ENCODE data around the gene HCK. TPM values are rescaled to one million over a fixed set of nuclear protein-coding genes. Genes with fewer than 3 reads are reported as not detected.

The HCK gene
- total RNA-seq, 1 donor from 2014 or later: 99.9 TPM

- no peak for DNase-seq
- no peak for TF ChIP-seq CTCF (IDR thresholded peaks at IDR 0.05)
- Histone ChIP-seq H3K36me3 (peaks cover 8% of the 10 kb centered on the region), H3K27me3 (ENCODE audit: low read depth) (peaks cover 28% of the 10 kb centered on the region), H3K4me1 (peaks cover 13% of the 10 kb centered on the region), H3K4me3 (no peak overlapping the region), H3K27ac (no peak overlapping the region), H3K9me3 (no peaks in the 10 kb centered on the region)
- ATAC-seq: no peak
- intact Hi-C loops (cut with DNase I): no loop called here
Observed at GRCh38 chr20:32021091-32021490, 31.0 kb upstream of the HCK start.

GRCh38 chr20:32024683-32025295 is 27.3 kb upstream of the HCK start:
- DNase-seq (no peak), ATAC-seq (no peak)
- Histone ChIP-seq H3K27me3 (ENCODE audit: low read depth) (peaks cover 24% of the 10 kb centered on the region), H3K4me1 (peaks cover 2% of the 10 kb centered on the region), H3K9me3 (no peaks in the 10 kb centered on the region), H3K27ac (no peak overlapping the region), H3K36me3 (peaks cover 12% of the 10 kb centered on the region), H3K4me3 (no peak overlapping the region)
- TF ChIP-seq CTCF (IDR thresholded peaks at IDR 0.05): no peak
- intact Hi-C loops (cut with DNase I): no loop called here

- Histone ChIP-seq H3K27me3 (ENCODE audit: low read depth) (peaks cover 11% of the 10 kb centered on the region), H3K27ac (no peak overlapping the region), H3K4me1 (peaks cover 12% of the 10 kb centered on the region), H3K36me3 (peaks cover 19% of the 10 kb centered on the region), H3K4me3 (no peak overlapping the region), H3K9me3 (no peaks in the 10 kb centered on the region)
- ATAC-seq: no peak
- no peak for DNase-seq
- TF ChIP-seq CTCF (IDR thresholded peaks at IDR 0.05): no peak
- intact Hi-C loops (cut with DNase I): no loop called here
Observed at GRCh38 chr20:32027643-32028042, 24.4 kb upstream of the HCK start.

GRCh38 chr20:32028647-32029372 is 23.2 kb upstream of the HCK start:
- TF ChIP-seq CTCF (IDR thresholded peaks at IDR 0.05): no peak
- no peaks in the 10 kb centered on the region for H3K9me3 ChIP-seq
- peaks cover 20% of the 10 kb centered on the region for H3K4me1 ChIP-seq
- DNase-seq (no peak), ATAC-seq (no peak)
- peaks cover 15% of the 10 kb centered on the region for H3K36me3 ChIP-seq
- no peak overlapping the region for H3K4me3 ChIP-seq
- no peak overlapping the region for H3K27ac ChIP-seq
- H3K27me3 ChIP-seq (ENCODE audit: low read depth): peaks cover 7% of the 10 kb centered on the region
- intact Hi-C loops (cut with DNase I): no loop called here

- peaks cover 15% of the 10 kb centered on the region for H3K36me3 ChIP-seq
- H3K4me1 ChIP-seq: peaks cover 27% of the 10 kb centered on the region
- intact Hi-C loops (cut with DNase I): no loop called here
- no peak overlapping the region for H3K4me3 ChIP-seq
- no peak for TF ChIP-seq CTCF (IDR thresholded peaks at IDR 0.05)
- DNase-seq: no peak
- no peaks in the 10 kb centered on the region for H3K9me3 ChIP-seq
- H3K27me3 ChIP-seq (ENCODE audit: low read depth): peaks cover 8% of the 10 kb centered on the region
- no peak for ATAC-seq
- no peak overlapping the region for H3K27ac ChIP-seq
Observed at GRCh38 chr20:32029561-32029960, 22.5 kb upstream of the HCK start.
